NCI-H1105 treated with DMSO at 0.1 percent for 48 hours (cell line): ENCODE data around the gene INSL6.
"Not testable (repeated sequence)": the region's sequence is repeated elsewhere in the genome, so short reads cannot be mapped to it uniquely, and the experiment has no call there.

Experiments
- DNase-seq: peaks from one replicate; lab custom pipeline; 2025; lab: John Stamatoyannopoulos, UW

The INSL6 gene

GRCh38 chr9:5185220-5185840, at the start of gene INSL6:
Gene INSL6, minus strand, starts transcription at chr9:5185639. Its CDS starts 37 bp downstream, at chr9:5185602.
- no peak for DNase-seq

- DNase-seq: no peak
Observed at GRCh38 chr9:5231212-5231611, 45.8 kb upstream of the INSL6 start, which contains the start of gene INSL4. Gene INSL4, plus strand, starts transcription at chr9:5231419. Its CDS starts 105 bp downstream, at chr9:5231524.

- DNase-seq: no peak
Observed at GRCh38 chr9:5230554-5230953, 45.1 kb upstream of the INSL6 start.

GRCh38 chr9:5205071-5205470, 19.6 kb upstream of the INSL6 start:
- no peak for DNase-seq

- no peak for DNase-seq
Observed at GRCh38 chr9:5195463-5195862, 10.0 kb upstream of the INSL6 start.

- DNase-seq: no peak
Observed at GRCh38 chr9:5193345-5193744, 7.9 kb upstream of the INSL6 start.

GRCh38 chr9:5191985-5192384, 6.5 kb upstream of the INSL6 start:
- DNase-seq: no peak

GRCh38 chr9:5188060-5188984, 2.9 kb upstream of the INSL6 start:
- no peak for DNase-seq

GRCh38 chr9:5186416-5187169, 1.2 kb upstream of the INSL6 start:
- peak; percentile 72 for DNase-seq

GRCh38 chr9:5184776-5185175, 663 bp downstream of the INSL6 start:
- DNase-seq: no peak

- DNase-seq: not testable (repeated sequence)
Observed at GRCh38 chr9:5180631-5181030, 4.8 kb downstream of the INSL6 start.

GRCh38 chr9:5178126-5178805, 7.2 kb downstream of the INSL6 start:
- DNase-seq: no peak

- no peak for DNase-seq
Observed at GRCh38 chr9:5146241-5146640, 39.2 kb downstream of the INSL6 start.

GRCh38 chr9:5144217-5144616, 41.2 kb downstream of the INSL6 start:
- no peak for DNase-seq

- DNase-seq: no peak
Observed at GRCh38 chr9:5140151-5140550, 45.3 kb downstream of the INSL6 start.

GRCh38 chr9:5122516-5122915, 62.9 kb downstream of the INSL6 start:
- no peak for DNase-seq

- DNase-seq: no peak
Observed at GRCh38 chr9:5122116-5122515, 63.3 kb downstream of the INSL6 start.

- no peak for DNase-seq
Observed at GRCh38 chr9:5113994-5114748, 71.3 kb downstream of the INSL6 start.
